GM19397 (cell line): ENCODE data around the gene COL4A2.
A peak's percentile ranks its signal among the peaks of the same experiment; 100 is the strongest.

Experiments used
- ATAC-seq: cut with Tn5 transposase; IDR thresholded peaks from one replicate; pipeline ENCODE4 v1.9.1; 2021; ENCODE audit warnings: mild to moderate bottlenecking, moderate library complexity; ENCODE audit not compliant: unreplicated experiment

Gene COL4A2

DNA sequence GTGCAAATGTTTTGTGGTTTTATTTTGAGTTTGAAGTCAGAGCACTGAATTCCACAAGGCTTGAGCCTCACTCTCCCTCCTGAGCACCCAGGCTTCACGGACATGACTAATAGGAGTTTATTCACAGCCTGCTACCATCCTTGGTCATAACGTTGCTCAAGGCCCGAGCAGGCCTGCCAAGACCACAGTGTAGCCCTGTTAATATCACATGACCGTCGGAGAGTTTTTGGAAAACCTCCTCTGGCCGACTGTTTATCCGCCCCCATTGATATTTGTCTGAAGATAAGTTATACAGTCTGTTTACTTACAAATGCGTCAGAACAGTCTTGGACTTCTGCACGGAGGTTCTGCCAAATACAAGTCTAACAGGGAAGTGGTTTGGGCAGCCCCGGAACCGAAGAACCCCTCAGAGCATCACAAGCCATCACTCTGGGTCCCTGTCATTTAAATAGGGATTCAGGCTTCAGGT lies 89.9 kb downstream of the COL4A2 start:
- no peak for ATAC-seq

GRCh38 chr13:110397436-110398115 lies 90.5 kb downstream of the COL4A2 start:
- ATAC-seq, result no peak

DNA sequence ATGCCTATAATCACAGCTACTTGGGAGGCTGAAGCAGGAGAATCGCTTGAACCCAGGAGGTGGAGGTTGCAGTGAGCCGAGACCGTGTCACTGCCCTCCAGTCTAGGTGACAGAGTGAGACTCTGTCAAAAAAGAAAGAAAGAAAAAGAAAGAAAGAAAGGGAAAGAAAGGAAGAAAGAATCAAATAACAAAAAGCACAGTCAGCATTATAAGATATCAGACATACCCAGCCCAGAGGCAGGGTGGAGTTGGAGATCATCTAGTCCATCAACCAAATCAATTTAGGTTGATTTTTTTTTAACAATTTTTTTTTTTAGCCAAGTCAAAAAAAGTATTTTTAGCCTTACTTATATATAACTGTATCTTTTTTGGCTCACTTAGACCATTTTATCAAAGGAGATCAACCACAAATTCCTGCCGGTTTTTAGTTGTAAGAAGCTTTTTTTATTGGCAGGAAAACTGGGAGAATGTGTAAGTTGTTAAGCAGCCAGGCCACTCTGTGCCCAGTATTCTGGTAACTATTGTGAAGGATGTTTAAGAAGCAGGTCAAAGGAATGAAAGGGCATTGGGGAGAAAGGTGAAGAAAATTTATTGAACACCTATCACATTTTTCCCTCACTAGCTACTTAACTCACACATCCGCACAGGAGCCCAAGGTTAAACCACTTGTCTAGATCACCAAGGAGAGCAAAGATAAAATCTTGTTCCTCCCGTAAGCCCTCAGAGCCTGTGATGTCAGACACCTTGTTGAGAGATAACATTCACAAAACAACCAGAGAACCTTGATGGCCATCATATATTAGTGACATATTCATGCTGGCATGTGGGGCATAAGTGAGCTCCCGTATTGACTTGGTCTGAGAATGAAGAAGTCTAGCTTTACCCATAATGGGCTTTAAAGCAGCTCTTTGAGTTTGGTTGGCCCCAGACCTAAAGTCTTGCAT lies 91.8 kb downstream of the COL4A2 start:
- no peak for ATAC-seq

- no peak for ATAC-seq
Observed at GRCh38 chr13:110399801-110400200, 92.7 kb downstream of the COL4A2 start.

DNA sequence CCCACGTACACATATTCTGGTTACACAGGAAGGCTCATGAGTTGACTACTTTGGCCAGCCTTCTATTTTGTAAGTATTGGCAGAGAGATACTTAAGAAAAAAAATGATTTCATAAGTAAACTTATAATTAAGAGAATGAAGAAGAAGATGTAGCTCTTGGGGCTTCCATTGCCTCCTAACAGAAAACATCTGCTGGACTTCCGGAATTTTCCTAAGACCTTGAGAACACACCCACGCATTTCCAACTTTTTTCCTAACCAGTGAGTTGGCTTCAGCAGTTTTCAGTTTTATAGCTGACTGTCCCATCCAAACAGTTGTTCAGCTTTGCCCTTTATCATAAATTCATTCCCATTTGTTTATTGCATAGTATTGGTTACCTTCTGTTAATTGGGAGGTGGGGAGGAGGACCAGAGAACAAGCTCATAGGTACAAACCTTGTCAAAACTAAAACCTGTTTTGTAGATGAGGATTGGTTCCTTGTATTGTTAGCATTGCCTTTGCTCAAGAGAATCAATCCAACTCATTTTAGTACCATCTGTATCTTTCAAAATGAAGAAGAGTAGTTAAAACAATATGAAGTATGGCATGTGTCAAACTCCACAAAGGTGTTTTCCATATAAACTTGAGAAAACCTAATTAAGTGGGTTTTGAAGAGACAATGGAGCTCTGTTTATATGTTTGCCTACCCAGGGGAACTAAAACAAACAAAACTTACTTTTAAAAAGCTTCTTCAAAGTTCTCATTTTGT lies 93.9 kb downstream of the COL4A2 start:
- ATAC-seq, result no peak

DNA sequence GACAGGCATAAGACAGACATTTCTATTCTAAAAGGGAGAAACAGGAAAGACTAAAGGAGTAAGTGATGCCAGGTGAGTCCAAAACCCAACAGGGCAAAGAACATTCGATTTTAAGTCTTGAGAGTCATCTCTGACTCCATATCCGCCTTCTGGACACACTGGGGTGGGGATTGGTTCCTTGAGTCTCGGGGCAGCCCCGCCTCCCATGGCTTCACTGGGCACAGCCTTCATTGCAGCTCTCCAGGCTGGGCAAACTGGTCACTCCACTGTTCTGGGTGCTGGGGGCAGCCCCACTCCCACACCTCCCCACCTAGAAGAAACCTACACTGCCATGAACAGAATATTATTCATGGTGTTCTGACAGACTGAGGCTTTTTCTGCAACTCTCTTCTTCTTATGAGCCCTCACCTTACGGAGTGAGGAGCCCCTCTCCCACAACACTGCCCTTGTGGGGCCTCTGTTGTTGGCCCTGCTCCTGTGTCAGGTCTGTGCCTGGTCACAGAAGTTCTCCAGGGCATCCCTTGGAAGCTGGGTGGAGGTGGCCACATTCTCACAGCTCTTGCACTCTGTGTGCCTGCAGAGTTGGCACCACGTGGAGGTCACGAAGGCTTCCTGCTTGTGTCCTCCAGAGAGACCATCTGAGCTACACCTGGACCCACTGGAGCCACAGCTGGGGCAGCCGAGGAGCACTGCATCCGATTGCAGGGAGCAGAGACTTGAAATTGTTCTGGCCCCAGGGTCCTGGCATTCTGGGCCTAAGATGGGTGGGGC lies 95.4 kb downstream of the COL4A2 start:
- no peak for ATAC-seq

GRCh38 chr13:110403315-110403714 lies 96.2 kb downstream of the COL4A2 start:
- ATAC-seq, result no peak

DNA sequence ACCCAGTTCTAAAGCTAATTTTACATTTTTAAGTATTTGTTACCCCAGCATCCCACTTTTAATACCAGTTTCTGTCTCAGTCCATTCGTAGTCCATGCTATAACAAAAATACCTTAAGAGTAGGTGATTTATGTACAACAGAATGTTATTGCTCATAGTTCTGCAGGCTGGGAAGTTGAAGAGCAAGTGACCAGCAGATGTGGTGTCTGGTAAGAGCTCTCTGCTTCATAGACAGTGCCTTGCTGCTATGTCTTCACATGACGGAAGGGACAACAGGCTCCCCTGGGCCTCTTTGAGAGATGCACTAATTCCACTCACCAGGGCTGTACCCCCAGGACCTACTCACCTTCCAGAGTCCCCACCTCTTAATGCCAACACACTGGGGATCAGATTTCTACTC lies 96.6 kb downstream of the COL4A2 start:
- ATAC-seq, result no peak

DNA sequence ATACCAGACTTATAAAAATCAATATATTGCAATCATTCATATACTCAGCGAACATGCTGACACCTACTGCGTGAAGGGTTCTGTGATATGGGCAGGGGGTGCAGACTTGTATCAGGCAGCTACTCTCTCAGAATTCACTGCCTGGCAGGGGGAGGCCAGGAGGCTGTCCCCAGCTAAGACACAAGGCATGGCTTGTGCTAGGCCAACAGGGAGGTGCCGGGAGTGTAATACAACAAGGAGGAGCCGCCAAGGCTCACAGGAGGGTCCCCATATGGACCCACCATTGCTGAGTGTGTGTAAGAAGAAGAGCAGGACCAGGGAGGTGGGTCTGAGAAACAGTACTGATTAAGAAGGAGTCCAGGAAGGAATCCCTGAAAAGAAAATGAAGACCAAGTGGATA lies 97.2 kb downstream of the COL4A2 start:
- ATAC-seq, result no peak

- ATAC-seq, result no peak
Observed at GRCh38 chr13:110405597-110406450, 98.7 kb downstream of the COL4A2 start.

DNA sequence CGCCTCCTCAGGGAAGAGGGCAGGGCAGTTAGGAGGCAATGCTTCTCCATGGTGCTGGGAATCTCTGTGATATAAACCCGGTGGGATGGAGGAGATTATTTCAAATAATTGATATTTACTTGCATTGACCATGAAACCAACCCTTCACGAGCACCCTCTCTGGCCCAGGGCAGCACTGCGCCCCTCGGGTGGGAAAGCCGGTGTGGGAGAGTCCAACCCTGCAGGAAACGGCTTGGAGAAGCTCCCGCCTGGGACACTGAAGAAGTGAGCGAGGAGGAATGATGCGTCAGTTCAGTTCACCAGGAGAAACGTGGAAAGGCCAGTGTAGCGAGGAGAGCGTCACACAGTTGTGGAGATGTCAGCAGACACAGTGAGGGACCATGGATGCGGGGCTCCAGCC lies 99.9 kb downstream of the COL4A2 start:
- ATAC-seq, result no peak

GRCh38 chr13:110407531-110407930 lies 100.4 kb downstream of the COL4A2 start:
- no peak for ATAC-seq

DNA sequence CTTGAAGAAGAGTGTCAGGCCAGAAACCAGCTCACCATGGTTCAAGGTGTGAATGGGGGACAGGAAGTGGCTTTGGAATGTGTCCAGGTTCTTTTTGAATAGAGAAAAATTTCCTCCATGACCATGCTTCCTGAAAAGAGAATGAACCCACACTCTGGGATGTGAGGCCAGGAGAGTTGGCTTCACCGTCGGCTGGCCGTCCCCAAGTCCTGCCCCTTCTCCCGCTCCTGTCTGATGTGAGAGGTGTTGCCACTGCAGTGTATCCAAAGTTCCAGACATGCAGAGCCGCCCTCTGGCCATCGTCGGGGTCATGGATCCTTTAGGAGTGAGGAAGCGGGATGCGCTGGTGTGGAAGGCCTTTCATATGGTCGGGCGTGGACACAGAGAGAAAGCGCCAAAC lies 101.2 kb downstream of the COL4A2 start:
- ATAC-seq, result no peak

GRCh38 chr13:110409581-110409992 lies 102.5 kb downstream of the COL4A2 start:
- ATAC-seq, result no peak

GRCh38 chr13:110410000-110410399 lies 102.9 kb downstream of the COL4A2 start:
- ATAC-seq, result no peak

DNA sequence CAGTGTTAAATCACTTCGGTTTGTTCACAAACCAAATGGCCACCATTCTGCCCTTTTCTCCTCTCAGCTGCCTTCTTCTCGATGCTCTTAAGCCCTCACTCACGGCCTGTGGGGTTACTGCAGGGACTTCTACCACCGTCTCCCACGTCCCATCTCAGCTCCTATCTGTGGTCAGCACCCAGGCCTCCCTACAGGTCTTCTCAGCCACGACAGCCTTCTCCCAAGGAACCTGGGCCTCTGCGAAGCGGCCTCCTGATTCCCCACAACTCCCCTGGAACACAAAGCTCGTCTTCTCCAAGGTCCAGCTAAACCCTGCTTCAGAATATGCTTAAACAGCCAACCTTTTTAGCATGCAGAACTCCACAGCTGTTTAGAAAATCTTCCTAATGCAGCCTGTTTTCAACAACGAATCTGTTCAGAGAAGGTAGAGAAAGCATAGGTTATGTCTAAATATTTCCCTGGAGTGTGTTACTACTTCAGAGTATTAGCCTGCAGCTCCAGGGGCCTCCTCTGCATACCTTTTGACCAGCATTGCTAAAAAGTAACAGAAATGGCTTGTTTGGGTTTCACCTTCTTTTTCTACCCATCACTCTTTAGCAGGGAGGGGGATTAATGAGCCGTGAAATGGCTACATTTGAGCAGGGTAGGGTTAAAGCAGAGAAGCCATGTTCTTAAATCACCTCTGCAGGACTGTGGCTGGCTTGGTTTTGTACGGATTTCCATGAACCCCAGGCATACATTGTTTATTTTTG lies 104.0 kb downstream of the COL4A2 start:
- no peak for ATAC-seq

DNA sequence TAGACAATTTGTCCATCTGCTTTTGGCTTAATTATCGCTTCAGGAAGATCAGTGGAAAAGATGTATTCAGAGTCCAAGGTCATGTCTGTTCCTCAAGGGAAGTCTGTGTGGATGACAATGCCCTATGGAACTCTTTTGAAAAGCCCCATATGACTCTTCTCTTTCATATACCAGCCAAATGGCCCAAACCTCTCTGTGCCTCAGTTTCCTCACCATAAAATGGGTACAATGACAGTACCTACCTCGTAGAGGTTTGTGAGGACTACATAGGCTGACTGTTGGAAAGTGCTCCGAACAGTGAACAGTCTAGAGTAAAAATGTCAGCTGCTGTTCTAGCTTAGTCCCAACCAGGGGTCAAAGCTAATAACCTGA lies 104.6 kb downstream of the COL4A2 start:
- peak; percentile 12 for ATAC-seq

DNA sequence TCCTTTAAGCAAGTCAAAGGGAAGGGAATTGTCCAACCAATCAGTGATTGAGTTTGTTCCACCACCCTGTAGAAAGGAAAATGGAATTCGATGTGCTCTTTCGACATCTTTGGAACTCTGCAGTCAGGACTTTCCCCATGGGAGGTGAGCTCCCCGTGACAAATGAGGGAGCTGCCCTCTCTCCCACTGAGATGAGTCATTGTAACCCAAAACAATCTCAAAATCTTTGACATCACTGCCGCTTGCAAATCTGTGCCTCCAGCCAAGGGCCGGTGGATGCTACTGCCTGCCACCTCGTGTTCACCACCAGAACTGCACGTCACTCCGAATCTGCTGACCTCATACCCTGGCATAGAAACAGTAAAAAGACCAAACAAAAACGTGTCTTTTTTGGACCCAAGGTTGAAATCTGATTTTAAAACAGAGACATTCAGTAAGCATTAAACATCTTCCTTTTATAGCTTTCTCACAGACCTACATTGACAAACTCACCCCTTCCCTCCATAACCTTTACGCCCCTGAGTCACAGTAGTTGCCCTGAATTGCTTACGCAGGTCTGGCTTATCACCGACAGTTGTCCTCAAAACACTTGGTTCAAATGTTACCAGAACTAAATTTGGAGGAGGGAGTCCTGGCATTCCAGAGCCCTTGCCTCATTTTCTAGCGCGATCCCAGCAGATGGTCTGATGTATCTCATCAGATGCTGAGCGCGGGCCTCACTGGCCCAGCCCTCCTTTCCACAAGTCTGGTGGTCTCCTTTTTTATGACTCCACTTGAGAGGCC lies 105.2 kb downstream of the COL4A2 start:
- ATAC-seq, result peak; percentile 88
